GM21515 (cell line): Measurements from ENCODE around the gene APOF.
"Not testable (repeated sequence)": the region's sequence is repeated elsewhere in the genome, so short reads cannot be mapped to it uniquely, and the experiment has no call there.

Source experiments
- ATAC-seq: cut with Tn5 transposase; IDR thresholded peaks from one replicate; pipeline ENCODE4 v1.9.1; 2021; ENCODE audit not compliant: unreplicated experiment

Gene APOF

DNA sequence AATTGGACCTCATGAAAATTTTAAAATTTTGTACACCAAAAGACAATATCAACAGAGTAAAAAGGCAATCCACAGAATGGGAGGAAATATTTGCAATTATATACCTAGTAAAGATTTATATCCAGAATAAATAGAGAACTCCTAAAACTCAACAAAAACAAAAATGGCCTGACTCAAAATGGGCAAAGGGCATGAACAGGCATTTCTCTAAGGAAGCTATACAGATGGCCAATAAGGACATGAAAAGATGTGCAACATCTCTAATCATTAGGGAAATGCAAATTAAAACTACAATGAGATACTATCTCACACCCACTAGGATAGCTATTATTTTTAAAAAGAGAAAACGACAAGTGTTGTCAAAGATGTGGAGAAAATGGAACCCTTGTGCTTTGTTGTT, 10.9 kb upstream of the APOF start:
- ATAC-seq = no peak

DNA sequence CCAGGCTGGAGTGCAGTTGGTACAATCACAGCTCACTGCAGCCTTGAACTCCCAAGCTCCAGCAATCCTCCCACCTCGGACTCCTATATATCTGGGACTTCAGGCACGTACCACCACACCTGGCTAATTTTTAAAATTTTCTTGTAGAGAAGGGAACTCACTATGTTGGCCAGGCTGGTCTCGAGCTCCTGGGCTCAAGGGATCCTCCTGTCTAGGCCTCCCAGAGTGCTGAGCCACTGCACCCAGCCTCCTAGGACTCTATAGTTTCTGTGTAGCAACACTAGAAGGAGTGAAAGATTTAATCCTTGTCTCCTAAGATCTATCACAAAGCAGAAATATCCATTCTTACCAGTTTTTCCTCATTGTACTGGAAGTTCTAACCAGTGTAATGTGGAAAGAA, 4.3 kb upstream of the APOF start:
- ATAC-seq = no peak

DNA sequence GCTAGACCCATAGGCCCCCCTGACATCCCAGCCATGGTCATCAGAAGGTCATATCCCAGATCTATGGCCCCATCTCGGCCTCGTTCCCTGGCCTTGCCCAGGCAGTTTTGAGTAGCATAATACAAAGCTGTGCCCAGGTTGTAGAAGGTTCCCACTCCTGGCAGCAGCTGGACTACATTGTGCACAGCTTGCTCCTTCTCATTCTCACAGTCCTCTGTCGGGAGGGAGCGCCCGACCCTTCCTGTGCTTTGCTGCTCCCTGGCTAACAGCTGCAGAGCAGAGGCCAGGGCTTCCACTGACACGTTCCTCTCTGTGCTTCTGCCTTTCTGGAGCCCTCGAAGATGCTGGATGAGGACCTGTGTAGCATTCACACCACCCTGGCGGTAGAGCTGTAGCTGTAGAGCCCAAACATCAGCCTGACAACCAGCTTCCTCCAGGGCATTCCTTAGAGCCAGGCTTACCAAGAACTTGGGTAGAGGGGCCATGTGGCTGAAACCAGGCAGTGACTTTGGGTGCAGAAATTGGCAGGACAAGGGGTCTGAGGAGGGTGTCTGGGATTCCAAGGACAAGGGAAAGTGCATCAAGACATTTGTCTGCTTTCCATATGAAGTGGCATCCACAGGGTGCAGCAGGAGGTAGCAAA, 1.0 kb downstream of the APOF start:
- no peak for ATAC-seq

DNA sequence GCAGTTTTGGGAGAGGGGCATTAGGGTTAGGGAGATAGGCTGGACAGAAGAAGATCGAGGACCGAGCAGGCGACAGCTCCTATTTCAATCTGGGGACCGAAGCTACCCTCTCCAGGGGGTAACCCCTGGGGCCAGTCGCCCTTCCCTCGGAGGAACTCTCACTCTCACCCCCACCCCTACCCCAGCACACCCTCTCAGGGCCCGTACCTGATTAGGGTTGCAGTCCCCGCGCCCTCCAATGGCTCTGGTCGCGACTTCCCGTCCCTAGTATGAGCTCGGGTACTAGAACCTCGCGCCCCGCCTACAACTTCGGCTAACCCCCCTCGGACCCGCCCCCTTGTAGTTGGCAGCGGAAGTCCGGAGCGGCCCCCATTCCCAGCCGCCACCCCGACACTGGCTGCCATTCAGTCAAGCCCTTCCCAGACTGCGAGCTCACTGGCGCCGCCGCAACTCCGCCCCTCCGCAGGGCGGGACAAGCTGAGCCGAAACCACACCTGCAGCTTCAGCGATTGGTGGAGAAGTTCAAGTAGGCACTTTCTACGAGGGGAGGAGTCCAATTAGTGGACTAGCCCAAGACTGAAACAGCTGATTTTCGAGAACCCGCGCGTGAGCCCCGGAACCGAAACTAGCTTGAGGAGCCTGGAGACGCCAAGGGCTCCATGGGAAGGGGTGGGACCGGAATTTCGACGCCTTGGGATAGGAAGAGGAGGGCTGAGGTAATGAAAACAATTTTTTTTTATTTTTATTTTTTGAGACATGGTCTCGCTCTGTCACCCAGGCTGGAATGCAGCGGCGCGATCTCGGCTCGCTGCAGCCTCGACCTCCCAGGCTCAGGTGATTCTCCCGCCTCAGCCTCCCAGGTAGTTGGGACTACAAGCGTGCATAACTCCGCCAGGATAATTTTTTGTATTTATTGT, 2.5 kb downstream of the APOF start, which contains the start of gene STAT2:
TSS of gene STAT2 (minus strand) at position 257 of the 917 bp plus-strand sequence. CDS start 3,536 bp downstream, outside the sequence.
- ATAC-seq = peak; percentile 94

DNA sequence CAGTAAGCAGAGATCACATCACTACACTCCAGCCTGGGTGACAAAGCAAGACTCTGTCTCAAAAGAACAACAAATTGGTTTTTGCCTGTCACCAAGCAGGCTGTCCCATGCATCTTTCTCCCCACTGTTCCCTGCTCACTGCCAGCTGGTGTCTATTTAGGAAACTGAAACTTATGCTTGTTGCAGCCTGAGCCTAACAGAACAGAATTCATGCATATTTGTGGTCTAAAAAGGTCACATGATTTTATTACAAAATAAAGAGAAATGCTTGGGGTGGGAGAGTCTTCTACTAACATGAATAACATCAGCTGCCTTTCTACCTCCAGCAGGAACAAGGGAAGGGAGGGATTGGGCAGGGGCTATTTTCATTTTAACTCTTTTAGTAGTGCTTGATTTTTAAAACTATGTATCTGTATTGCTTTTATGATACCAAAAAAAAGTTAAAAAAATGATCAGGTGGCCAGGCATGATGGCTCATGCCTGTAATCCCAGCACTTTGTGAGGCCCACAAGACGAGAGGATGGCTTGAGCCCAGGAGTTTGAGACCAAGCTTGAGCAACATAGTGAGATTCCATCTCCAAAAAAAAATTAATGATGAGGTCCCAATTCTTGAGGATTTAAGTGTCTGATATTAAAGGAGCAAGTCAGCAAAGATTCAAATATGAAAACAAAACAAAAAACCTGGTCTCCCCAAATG, 3.7 kb downstream of the APOF start:
- no peak for ATAC-seq

DNA sequence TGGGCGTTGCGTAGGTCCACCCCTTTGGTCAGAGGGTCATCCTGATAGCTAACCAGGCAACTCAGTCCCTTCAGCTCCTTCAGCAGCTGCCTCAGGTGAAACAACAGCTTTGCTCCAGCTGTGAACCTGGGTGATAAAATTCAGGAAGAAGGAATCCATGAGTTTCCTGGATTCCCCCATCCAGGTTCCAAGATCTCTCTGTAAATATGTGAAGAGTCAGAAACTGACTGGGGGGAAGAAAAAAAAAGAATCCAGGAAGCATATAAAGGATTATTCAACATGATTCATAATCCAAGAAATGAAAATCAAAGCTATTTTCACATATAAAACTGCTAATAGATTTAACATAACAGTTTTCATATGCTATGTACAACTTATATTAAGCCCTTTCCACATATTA, 11.3 kb downstream of the APOF start:
- ATAC-seq = no peak

GRCh38 chr12:56350662-56351061, 12.0 kb downstream of the APOF start:
- no peak for ATAC-seq

DNA sequence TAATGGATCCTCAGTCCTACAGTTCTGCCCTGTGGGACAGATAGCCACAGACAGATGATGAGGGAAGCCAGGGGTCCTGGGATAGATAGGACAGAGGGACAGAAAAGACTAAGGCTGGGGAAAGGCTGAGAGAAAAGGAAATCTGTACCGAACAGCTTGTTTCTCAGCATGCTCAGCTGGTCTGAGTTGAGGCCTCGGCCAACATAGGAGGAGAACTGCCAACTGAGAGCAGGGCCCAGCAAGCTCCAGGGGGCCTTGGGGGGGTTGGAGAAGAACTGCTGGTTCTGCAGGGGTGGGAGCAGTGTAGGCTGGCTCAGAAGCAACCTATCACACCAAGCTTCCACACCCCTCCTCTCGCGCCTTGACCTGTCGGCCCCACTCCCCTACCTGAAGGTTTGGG, 13.9 kb downstream of the APOF start:
- ATAC-seq = no peak

DNA sequence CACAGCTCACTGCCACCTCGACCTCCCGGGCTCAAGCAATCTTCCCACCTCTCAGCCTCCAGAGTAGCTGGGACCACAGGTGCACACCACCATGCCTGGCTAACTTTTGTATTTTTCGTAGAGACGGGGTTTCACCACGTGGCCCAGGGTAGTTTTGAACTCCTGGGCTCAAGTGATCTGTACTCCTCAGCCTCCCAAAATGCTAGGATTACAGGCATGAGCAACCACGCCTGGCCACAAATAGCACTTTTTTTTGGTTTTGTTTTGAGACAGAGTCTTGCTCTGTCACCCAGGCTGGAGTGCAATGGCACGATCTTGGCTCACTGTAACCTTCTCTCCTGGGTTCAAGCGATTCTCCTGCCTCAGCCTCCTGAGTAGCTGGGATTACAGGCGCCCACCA, 15.4 kb downstream of the APOF start:
- not testable (repeated sequence) for ATAC-seq

- ATAC-seq = no peak
Measured at GRCh38 chr12:56346675-56347074, 16.0 kb downstream of the APOF start.

DNA sequence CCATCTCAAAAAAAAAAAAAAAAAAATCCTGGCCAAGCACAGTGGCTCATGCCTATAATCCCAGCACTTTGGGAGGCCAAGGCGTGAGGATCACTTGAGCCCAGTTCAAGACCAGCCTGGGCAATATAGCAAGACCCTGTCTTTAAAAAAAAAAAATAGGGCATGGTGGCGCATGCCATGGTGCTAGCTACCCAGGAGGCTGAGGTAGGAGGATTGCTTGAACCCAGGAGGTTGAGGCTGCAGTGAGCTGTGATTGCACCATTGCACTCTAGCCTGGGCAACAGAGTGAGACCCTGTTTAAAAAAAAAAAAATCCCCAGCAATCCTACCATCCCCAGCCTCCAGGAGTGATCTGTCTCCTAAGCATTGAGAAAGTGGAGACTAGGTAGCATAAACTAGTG, 20.4 kb downstream of the APOF start:
- not testable (repeated sequence) for ATAC-seq

GRCh38 chr12:56341616-56342015, 21.0 kb downstream of the APOF start:
- no peak for ATAC-seq

- ATAC-seq = no peak
Measured at GRCh38 chr12:56339158-56339422, 23.6 kb downstream of the APOF start.

- ATAC-seq = no peak
Measured at GRCh38 chr12:56338308-56339157, 24.1 kb downstream of the APOF start, which contains the start of gene IL23A. IL23A (plus strand) TSS chr12:56338884; CDS start chr12:56339045, 161 bp downstream.

GRCh38 chr12:56337753-56338251, 24.9 kb downstream of the APOF start:
- no peak for ATAC-seq

- no peak for ATAC-seq
Measured at GRCh38 chr12:56336361-56337167, 26.1 kb downstream of the APOF start.

GRCh38 chr12:56335527-56335926, 27.1 kb downstream of the APOF start:
- ATAC-seq = not testable (repeated sequence)

DNA sequence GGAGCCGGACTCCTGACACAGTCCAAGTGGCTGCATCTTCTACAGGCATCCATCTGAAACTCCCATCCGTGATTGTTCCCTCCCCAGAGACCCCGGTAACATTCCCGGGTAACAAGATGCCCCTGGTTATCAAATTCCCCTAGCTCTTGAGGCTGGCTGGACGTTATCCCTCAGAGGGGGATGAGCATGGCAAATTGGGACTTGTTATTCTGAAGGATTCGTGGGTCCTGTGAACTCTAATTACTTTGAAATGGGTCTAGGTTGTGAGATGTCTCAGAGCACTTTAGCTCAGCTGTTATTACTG, 28.2 kb downstream of the APOF start:
- no peak for ATAC-seq

- ATAC-seq = peak; percentile 90
Measured at GRCh38 chr12:56333679-56334489, 28.8 kb downstream of the APOF start, which contains the start of gene PAN2. PAN2 (minus strand) TSS chr12:56334000; CDS start chr12:56333094, 906 bp downstream.
